ENCODE measurements around the gene SOX9.
"Not testable (repeated sequence)": the region's sequence is repeated elsewhere in the genome, so short reads cannot be mapped to it uniquely, and the experiment has no call there.

Gene SOX9

GRCh38 chr17:72110231-72110941 lies 10.4 kb upstream of the SOX9 start:
- DNase-seq (ENCODE audit: low read depth), result peak; percentile 29
- TF ChIP-seq CTCF (IDR thresholded peaks at IDR 0.05; ENCODE audit: insufficient read depth, low read depth, low read length, missing control alignments), result no peak
- peak overlapping the region; percentile 30 for H3K4me3 ChIP-seq (ENCODE audit: low read length)

DNA sequence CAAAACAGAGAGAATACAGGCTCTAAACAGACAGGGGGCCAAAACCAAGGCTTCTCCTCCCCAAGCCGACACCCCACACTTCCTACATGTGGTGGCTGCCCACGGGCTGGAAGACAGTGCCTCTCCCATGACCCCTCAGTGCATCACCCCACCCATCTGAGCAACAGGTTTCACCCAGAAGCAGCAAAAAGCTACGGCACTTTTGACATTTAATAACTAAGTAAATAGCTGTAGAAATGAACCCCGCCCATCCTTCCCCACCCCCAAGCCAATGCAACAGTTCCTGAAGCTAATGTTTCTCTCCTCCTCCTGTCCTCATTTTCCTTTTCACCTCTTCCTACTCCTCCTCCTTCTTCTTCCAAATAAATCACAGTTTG lies 9.9 kb upstream of the SOX9 start:
- peak overlapping the region; percentile 30 for H3K4me3 ChIP-seq (ENCODE audit: low read length)
- no peak for DNase-seq (ENCODE audit: low read depth)
- no peak for TF ChIP-seq CTCF (IDR thresholded peaks at IDR 0.05; ENCODE audit: insufficient read depth, low read depth, low read length, missing control alignments)

- H3K4me3 ChIP-seq (ENCODE audit: low read length), result no peak overlapping the region
- no peak for DNase-seq (ENCODE audit: low read depth)
- no peak for TF ChIP-seq CTCF (IDR thresholded peaks at IDR 0.05; ENCODE audit: insufficient read depth, low read depth, low read length, missing control alignments)
Measured at GRCh38 chr17:72111336-72111923, 9.4 kb upstream of the SOX9 start.

GRCh38 chr17:72111926-72112325 lies 8.9 kb upstream of the SOX9 start:
- not testable (repeated sequence) for H3K4me3 ChIP-seq (ENCODE audit: low read length); DNase-seq (ENCODE audit: low read depth)

GRCh38 chr17:72113751-72114150 lies 7.1 kb upstream of the SOX9 start:
- no peak for TF ChIP-seq CTCF (IDR thresholded peaks at IDR 0.05; ENCODE audit: insufficient read depth, low read depth, low read length, missing control alignments)
- DNase-seq (ENCODE audit: low read depth), result no peak
- no peak overlapping the region for H3K4me3 ChIP-seq (ENCODE audit: low read length)

DNA sequence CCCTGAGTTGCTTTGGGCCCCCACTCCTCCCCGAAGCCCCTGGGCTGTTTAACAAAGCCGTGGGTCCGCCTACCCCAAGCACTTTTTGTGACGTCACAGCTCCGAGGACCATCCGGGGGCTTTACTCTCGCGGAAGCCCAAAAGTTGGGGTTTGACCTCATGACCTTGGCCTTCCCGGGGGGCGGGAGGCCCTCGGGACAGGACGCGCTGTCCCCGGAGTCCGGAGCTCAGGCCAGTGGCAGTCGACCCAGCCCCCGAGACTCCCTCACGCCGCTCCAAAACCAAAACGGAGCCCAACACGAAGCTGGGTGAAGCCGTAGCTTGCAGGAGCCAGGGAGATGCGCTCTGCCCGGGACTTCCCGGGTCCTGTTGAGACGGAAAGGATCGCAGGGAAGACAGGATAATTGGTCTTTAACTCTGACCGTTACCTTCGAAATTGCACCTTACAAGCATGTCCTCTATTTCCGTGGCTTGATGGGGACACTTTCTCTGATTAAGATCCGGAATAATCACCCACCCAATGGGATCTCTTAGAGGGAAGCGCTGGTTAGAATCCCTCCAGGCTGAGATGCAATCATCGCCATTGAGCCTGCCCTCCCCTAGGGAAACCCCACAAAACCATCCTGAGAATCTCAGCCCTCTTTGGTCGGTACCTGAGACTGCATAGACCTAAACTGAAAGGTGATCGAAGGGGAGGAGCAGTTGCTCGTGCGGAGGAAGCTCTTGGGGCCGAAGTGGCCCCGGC lies 4.9 kb upstream of the SOX9 start:
- no peak overlapping the region for H3K4me3 ChIP-seq (ENCODE audit: low read length)
- peak; percentile 22 for DNase-seq (ENCODE audit: low read depth)

More for the DNA sequence above, 4.9 kb upstream of the SOX9 start:
- TF ChIP-seq CTCF (IDR thresholded peaks at IDR 0.05; ENCODE audit: insufficient read depth, low read depth, low read length, missing control alignments), result no peak

Measured in epithelial cell of esophagus (primary cell).